ENCODE measurements around the gene SLFN12L.

SLFN12L gene

GRCh38 chr17:35489944-35490343, 47.5 kb downstream of the SLFN12L start:
- no peak overlapping the region for H3K27ac ChIP-seq
- TF ChIP-seq CTCF (conservative IDR thresholded peaks at IDR 0.05), result no peak

GRCh38 chr17:35488991-35489390, 48.5 kb downstream of the SLFN12L start:
- no peak for TF ChIP-seq CTCF (conservative IDR thresholded peaks at IDR 0.05)
- H3K27ac ChIP-seq, result no peak overlapping the region

- H3K27ac ChIP-seq, result no peak overlapping the region
- no peak for TF ChIP-seq CTCF (conservative IDR thresholded peaks at IDR 0.05)
These were observed 50.4 kb downstream of the SLFN12L start for GRCh38 chr17:35486920-35487732.

DNA sequence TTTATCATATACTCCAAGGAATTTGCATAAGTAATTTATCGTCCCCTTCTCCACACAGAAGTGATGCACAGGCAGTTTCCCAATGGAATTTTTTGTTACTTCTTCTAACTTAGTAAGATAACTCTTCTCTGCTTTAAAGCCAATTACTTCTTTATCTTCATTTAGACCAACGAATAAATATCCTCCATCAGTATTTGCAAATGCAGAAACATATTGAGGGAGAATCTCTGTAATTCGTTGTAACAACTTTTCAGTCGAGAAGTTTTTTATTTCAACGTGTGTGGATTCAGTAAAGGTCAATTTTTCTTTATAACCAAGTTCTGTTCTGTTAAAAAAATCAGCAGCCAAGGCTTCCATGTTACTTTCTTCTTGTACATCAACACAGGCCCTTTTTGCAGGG, 58.2 kb downstream of the SLFN12L start:
- H3K27ac ChIP-seq, result no peak overlapping the region
- no peak for TF ChIP-seq CTCF (conservative IDR thresholded peaks at IDR 0.05)

DNA sequence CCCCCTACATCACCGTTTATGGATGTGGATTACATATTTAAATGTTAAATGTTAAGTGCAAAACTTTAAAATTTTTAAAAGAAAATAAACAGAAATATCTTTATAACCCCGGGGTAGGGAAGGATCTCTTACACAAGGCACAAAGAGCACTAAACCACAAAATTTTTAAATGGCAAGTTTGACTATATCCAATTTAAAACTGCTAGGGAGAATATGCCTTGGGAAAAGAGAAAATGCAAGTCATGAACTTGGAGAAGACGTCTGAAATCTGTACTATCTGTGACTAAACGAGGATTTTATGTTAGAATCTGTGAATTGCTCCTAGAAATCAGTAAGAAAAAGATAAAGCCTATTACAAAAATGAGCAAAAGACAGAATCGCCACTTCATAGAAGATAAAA, 60.2 kb downstream of the SLFN12L start:
- TF ChIP-seq CTCF (conservative IDR thresholded peaks at IDR 0.05), result no peak
- no peak overlapping the region for H3K27ac ChIP-seq

DNA sequence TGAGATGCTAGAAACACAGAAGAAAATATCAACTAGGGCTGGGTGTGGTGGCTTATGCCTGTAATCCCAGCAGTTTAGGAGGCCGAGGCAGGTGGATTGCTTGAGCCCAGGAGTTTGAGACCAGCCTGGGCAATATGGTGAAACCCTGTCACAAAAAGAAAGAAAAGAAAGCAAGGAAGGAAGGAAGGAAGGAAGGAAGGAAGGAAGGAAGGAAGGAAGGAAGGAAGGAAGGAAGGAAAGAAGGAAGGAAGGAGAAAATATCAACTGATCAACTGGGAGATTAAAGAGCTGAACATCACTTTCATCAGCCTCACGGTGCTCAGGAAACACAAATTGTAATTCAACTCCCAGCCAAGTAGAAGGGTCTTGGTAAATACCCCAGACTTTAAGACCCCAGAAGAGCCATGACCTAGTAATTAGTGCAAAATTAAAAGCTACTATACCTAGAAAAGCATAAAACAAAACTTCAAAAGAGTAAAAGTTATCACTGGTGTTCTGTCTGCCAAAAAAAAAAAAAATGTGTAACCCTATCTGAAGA, 61.1 kb downstream of the SLFN12L start:
- no peak for TF ChIP-seq CTCF (conservative IDR thresholded peaks at IDR 0.05)
- no peak overlapping the region for H3K27ac ChIP-seq

DNA sequence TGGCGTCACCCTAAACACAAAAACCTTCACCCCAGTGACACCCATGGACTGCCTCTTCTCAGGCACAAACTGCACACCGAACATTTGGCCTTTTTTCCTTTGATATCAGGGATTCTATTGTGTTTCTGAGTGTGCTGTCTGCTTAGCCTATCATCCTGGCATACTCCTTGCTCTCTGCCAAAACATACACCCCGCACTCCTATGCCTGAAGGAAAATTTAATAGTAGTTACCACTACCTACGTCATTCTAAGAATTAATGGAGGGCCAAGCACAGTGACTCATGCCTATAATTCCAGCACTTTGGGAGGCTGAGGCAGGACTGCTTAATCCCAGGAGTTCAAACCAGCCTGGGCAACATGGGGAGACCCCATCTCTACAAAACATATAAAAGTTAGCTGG, 69.0 kb downstream of the SLFN12L start:
- TF ChIP-seq CTCF (conservative IDR thresholded peaks at IDR 0.05), result no peak
- no peak overlapping the region for H3K27ac ChIP-seq

Measured in VCaP (cell line).